GM21528 (cell line): ENCODE results near the gene B3GALT4.

Experiments
- ATAC-seq: cut with Tn5 transposase; IDR thresholded peaks from one replicate; pipeline ENCODE4 v1.9.1; 2021; ENCODE audit warnings: mild to moderate bottlenecking, moderate library complexity; ENCODE audit not compliant: unreplicated experiment, low FRiP score

The B3GALT4 gene

GRCh38 chr6:33313105-33313708 is 36.3 kb downstream of the B3GALT4 start:
- peak; percentile 4 for ATAC-seq

GRCh38 chr6:33313709-33314514 is 37.0 kb downstream of the B3GALT4 start, which contains the start of gene TAPBP:
TAPBP (minus strand) TSS chr6:33314078; CDS start chr6:33314041, 37 bp downstream.
- ATAC-seq, result peak; percentile 38

- no peak for ATAC-seq
These were observed 37.6 kb downstream of the B3GALT4 start for GRCh38 chr6:33314515-33314942.

- no peak for ATAC-seq
These were observed 38.2 kb downstream of the B3GALT4 start for GRCh38 chr6:33314943-33315792.

GRCh38 chr6:33315793-33316602 is 39.1 kb downstream of the B3GALT4 start:
- no peak for ATAC-seq

- ATAC-seq, result no peak
These were observed 39.9 kb downstream of the B3GALT4 start for GRCh38 chr6:33316603-33317418.

GRCh38 chr6:33317419-33317668 is 40.4 kb downstream of the B3GALT4 start:
- no peak for ATAC-seq

GRCh38 chr6:33317669-33318425 is 40.9 kb downstream of the B3GALT4 start, which contains the start of gene ZBTB22:
ZBTB22 (minus strand) TSS chr6:33317744; CDS start chr6:33316916, 828 bp downstream.
- peak; percentile 42 for ATAC-seq

GRCh38 chr6:33318426-33319073 is 41.6 kb downstream of the B3GALT4 start:
- ATAC-seq, result no peak

GRCh38 chr6:33319939-33320314 is 43.0 kb downstream of the B3GALT4 start:
- no peak for ATAC-seq

GRCh38 chr6:33320315-33321181 is 43.6 kb downstream of the B3GALT4 start:
- no peak for ATAC-seq

GRCh38 chr6:33321227-33321626 is 44.3 kb downstream of the B3GALT4 start:
- ATAC-seq, result no peak

GRCh38 chr6:33323623-33323948 is 46.7 kb downstream of the B3GALT4 start:
- ATAC-seq, result peak; percentile 9

GRCh38 chr6:33324125-33324524 is 47.2 kb downstream of the B3GALT4 start:
- no peak for ATAC-seq
